ENCODE results near the gene GPC5. TPM values are rescaled to one million over a fixed set of nuclear protein-coding genes. Genes with fewer than 3 reads are reported as not detected.

Gene GPC5
- total RNA-seq, 1 donor from 2014 or later: 0.07 TPM

DNA sequence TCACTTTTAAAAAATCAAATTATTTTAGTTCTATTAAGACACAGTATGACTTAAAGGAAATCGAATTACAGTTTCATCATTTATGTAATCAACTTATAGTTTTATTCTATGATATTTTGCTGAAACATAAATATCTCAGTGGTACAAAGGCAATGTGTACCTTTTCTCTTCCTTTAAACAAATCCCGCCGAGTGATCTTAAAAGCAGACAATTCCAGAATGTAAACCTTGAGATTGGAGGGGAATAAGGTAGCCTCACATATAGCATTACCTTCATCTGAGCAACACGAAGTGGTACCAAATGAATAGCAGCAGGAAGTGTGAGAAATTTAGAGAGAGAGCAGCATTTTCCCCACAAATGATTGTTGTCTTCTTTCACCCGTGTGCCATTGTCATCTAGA lies 986.0 kb downstream of the GPC5 start:
- H4K20me1 ChIP-seq (ENCODE audit: low read depth): no peaks in the 10 kb centered on the region
- no peak overlapping the region for H3K4me3 Mint-ChIP-seq
- no peaks in the 10 kb centered on the region for H3K4me1 Mint-ChIP-seq
- no peak overlapping the region for H3K4me3 ChIP-seq
- peaks cover 9% of the 10 kb centered on the region for H3K27me3 ChIP-seq
- H3K9me3 ChIP-seq (ENCODE audit: low read depth): no peaks in the 10 kb centered on the region
- DNase-seq (ENCODE audit: low spot score): no peak
- no peak overlapping the region for H3K27ac ChIP-seq
- H3K4me1 ChIP-seq: no peaks in the 10 kb centered on the region
- no peaks in the 10 kb centered on the region for H3K36me3 Mint-ChIP-seq
- TF ChIP-seq EZH2phosphoT487 (IDR thresholded peaks at IDR 0.05): no peak
- TF ChIP-seq EZH2 (IDR thresholded peaks at IDR 0.05): no peak
- TF ChIP-seq CTCF (IDR thresholded peaks at IDR 0.05): no peak
- no peaks in the 10 kb centered on the region for H3K9me3 Mint-ChIP-seq
- no peak overlapping the region for H3K27ac Mint-ChIP-seq
- H3K9ac ChIP-seq: no peak overlapping the region
- no peak overlapping the region for H2AFZ ChIP-seq (replicated peaks)
- H3K36me3 ChIP-seq: no peaks in the 10 kb centered on the region
- no peaks in the 10 kb centered on the region for H3K27me3 Mint-ChIP-seq (ENCODE audit: insufficient read depth, low read depth)
- H3F3A ChIP-seq (ENCODE audit: low read depth): no peaks in the 10 kb centered on the region
- H3K79me2 ChIP-seq (ENCODE audit: low read depth): no peaks in the 10 kb centered on the region
- H3K4me2 ChIP-seq: no peak overlapping the region

DNA sequence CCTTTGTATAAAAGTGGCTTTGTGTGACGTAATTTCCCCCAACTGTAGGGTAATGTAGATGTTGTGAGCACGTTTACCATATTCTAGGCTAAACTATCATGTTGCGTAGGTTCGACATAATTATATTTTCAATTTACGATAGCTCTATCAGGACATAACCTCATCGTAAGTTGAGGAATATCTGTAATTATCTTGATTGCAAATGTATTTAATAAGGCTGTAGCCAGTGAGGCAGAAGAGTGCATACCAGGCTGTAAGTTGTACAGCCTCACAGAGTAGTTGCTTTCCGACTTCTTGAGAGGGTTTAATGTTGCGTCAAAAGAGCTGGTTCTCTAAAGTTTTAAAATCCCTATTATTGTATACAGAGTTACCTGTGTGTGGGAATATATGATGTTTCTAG lies 988.8 kb downstream of the GPC5 start:
- TF ChIP-seq CTCF (IDR thresholded peaks at IDR 0.05): no peak
- no peak for TF ChIP-seq EZH2phosphoT487 (IDR thresholded peaks at IDR 0.05)
- TF ChIP-seq EZH2 (IDR thresholded peaks at IDR 0.05): no peak
- H3K36me3 Mint-ChIP-seq: no peaks in the 10 kb centered on the region
- no peaks in the 10 kb centered on the region for H3K9me3 Mint-ChIP-seq
- H3F3A ChIP-seq (ENCODE audit: low read depth): no peaks in the 10 kb centered on the region
- H3K4me1 ChIP-seq: no peaks in the 10 kb centered on the region
- H3K27me3 Mint-ChIP-seq (ENCODE audit: insufficient read depth, low read depth): no peaks in the 10 kb centered on the region
- H3K27me3 ChIP-seq: peaks cover 9% of the 10 kb centered on the region
- H3K9ac ChIP-seq: no peak overlapping the region
- H3K9me3 ChIP-seq (ENCODE audit: low read depth): no peaks in the 10 kb centered on the region
- no peak overlapping the region for H3K27ac Mint-ChIP-seq
- no peak overlapping the region for H2AFZ ChIP-seq (replicated peaks)
- no peak for DNase-seq (ENCODE audit: low spot score)
- H4K20me1 ChIP-seq (ENCODE audit: low read depth): no peaks in the 10 kb centered on the region
- H3K4me3 ChIP-seq: no peak overlapping the region
- no peaks in the 10 kb centered on the region for H3K79me2 ChIP-seq (ENCODE audit: low read depth)
- no peak overlapping the region for H3K4me2 ChIP-seq
- no peak overlapping the region for H3K4me3 Mint-ChIP-seq
- H3K4me1 Mint-ChIP-seq: no peaks in the 10 kb centered on the region
- no peak overlapping the region for H3K27ac ChIP-seq
- no peaks in the 10 kb centered on the region for H3K36me3 ChIP-seq

- no peak overlapping the region for H3K27ac Mint-ChIP-seq
Observed at GRCh38 chr13:92390217-92390616, 991.8 kb downstream of the GPC5 start.

More at GRCh38 chr13:92390217-92390616, 991.8 kb downstream of the GPC5 start:
- H3K9ac ChIP-seq: no peak overlapping the region
- Mint-ChIP-seq H3K4me3 (no peak overlapping the region), H3K9me3 (no peaks in the 10 kb centered on the region), H3K36me3 (no peaks in the 10 kb centered on the region), H3K4me1 (no peaks in the 10 kb centered on the region), H3K27me3 (ENCODE audit: insufficient read depth, low read depth) (no peaks in the 10 kb centered on the region)
- H4K20me1 ChIP-seq (ENCODE audit: low read depth): no peaks in the 10 kb centered on the region
- no peak overlapping the region for H3K4me3 ChIP-seq
- H3K9me3 ChIP-seq (ENCODE audit: low read depth): no peaks in the 10 kb centered on the region
- H3K27ac ChIP-seq: no peak overlapping the region
- no peak for DNase-seq (ENCODE audit: low spot score)
- H3K27me3 ChIP-seq: peaks cover 9% of the 10 kb centered on the region
- no peaks in the 10 kb centered on the region for H3F3A ChIP-seq (ENCODE audit: low read depth)
- H2AFZ ChIP-seq (replicated peaks): no peak overlapping the region
- no peaks in the 10 kb centered on the region for H3K79me2 ChIP-seq (ENCODE audit: low read depth)
- no peaks in the 10 kb centered on the region for H3K36me3 ChIP-seq
- no peak overlapping the region for H3K4me2 ChIP-seq
- no peaks in the 10 kb centered on the region for H3K4me1 ChIP-seq
- TF ChIP-seq EZH2phosphoT487 (IDR thresholded peaks at IDR 0.05) (no peak), CTCF (IDR thresholded peaks at IDR 0.05) (no peak), EZH2 (IDR thresholded peaks at IDR 0.05) (no peak)
